Activated T-helper 1 cell treated with anti-CD3 and anti-CD28 coated beads, Interleukin-2, amount 50 U/mL, for 16 hours (primary cell): Measurements from ENCODE around the gene DDX1.

Experiments
- DNase-seq, 2 donors: peaks; one replicate each; pipeline ENCODE4 v3.0.0-alpha.2; 2020; ENCODE audit warnings: low read depth in 1 of 2, low spot score in 1 of 2

The DDX1 gene

GRCh38 chr2:15628899-15629855, 37.5 kb downstream of the DDX1 start:
- DNase-seq: no peak

- DNase-seq: no peak
Measured at GRCh38 chr2:15630121-15630977, 38.7 kb downstream of the DDX1 start.

GRCh38 chr2:15630978-15631719, 39.5 kb downstream of the DDX1 start:
- DNase-seq: no peak

GRCh38 chr2:15631883-15632282, 40.2 kb downstream of the DDX1 start:
- DNase-seq: no peak

- DNase-seq: no peak
Measured at GRCh38 chr2:15633043-15633970, 41.6 kb downstream of the DDX1 start.

GRCh38 chr2:15633971-15634346, 42.3 kb downstream of the DDX1 start:
- DNase-seq: no peak

- no peak for DNase-seq
Measured at GRCh38 chr2:15634846-15635490, 43.3 kb downstream of the DDX1 start.

GRCh38 chr2:15636972-15637785, 45.5 kb downstream of the DDX1 start:
- DNase-seq: peak in 1 of 2 donors; percentile 10

GRCh38 chr2:15638720-15639119, 47.1 kb downstream of the DDX1 start:
- DNase-seq: no peak

- DNase-seq: no peak
Measured at GRCh38 chr2:15639323-15640251, 47.9 kb downstream of the DDX1 start.

- no peak for DNase-seq
Measured at GRCh38 chr2:15640261-15640711, 48.6 kb downstream of the DDX1 start.

GRCh38 chr2:15640784-15641183, 49.1 kb downstream of the DDX1 start:
- no peak for DNase-seq

GRCh38 chr2:15641530-15641982, 49.9 kb downstream of the DDX1 start:
- no peak for DNase-seq

GRCh38 chr2:15642011-15642814, 50.5 kb downstream of the DDX1 start:
- DNase-seq: no peak

GRCh38 chr2:15642815-15643500, 51.3 kb downstream of the DDX1 start:
- DNase-seq: no peak
